K562 (cell line): Measurements from ENCODE around the gene OVOL3. TPM values are rescaled to one million over a fixed set of nuclear protein-coding genes. Genes with fewer than 3 reads are reported as not detected.

ENCODE experiments used
- BRD4 ChIP-seq: fragments of 200-600 bp; sonication (generic); IDR thresholded peaks from 2 replicates; pipeline ENCODE4 v1.6.1; 2017; ENCODE audit warnings: inconsistent platforms
- CBX3 ChIP-seq, 2 experiments: IDR thresholded peaks; 1 replicate in 1 of 2; 2 replicates in 1 of 2; pipeline ENCODE4 v1.6.1; 2012; ENCODE audit warnings: inconsistent platforms in 2 of 2, low read length in 2 of 2, borderline replicate concordance in 1 of 2, control low read depth in 1 of 2
- FOXM1 ChIP-seq, 2 experiments: fragments of 450-650 bp in 1 of 2; sonication (generic) in 1 of 2; formaldehyde crosslinking in 1 of 2; IDR thresholded peaks; 2 replicates each; pipeline versions ENCODE4 v1.6.1 to v1.9.0; 2017 to 2022; ENCODE audit warnings: low read depth in 2 of 2, mild to moderate bottlenecking in 2 of 2, missing genetic modification reagents in 1 of 2, moderate library complexity in 1 of 2
- HIVEP1 ChIP-seq: fragments of 250-450 bp; sonication (Bioruptor Pico); IDR thresholded peaks from 2 replicates; pipeline ENCODE4 v1.4.0; 2020; ENCODE audit warnings: mild to moderate bottlenecking
- NBN ChIP-seq: fragments of 450-650 bp; IDR thresholded peaks from 2 replicates; pipeline ENCODE4 v1.6.1; 2016; ENCODE audit warnings: low read depth, mild to moderate bottlenecking
- PHF20 ChIP-seq: fragments of 450-650 bp; IDR thresholded peaks from 2 replicates; pipeline ENCODE4 v1.6.1; 2018; ENCODE audit not compliant: partially characterized antibody
- PTRF ChIP-seq: fragments of 450-650 bp; IDR thresholded peaks from 2 replicates; pipeline ENCODE4 v1.6.1; 2016; ENCODE audit warnings: mild to moderate bottlenecking, missing genetic modification characterization, missing compliant biosample characterization
- SIN3B ChIP-seq: fragments of 450-650 bp; IDR thresholded peaks from 2 replicates; pipeline ENCODE4 v1.6.1; 2017; ENCODE audit warnings: low read depth, mild to moderate bottlenecking, moderate library complexity
- SMARCA5 ChIP-seq: fragments of 450-650 bp; IDR thresholded peaks from 2 replicates; pipeline ENCODE4 v1.6.1; 2016
- THRAP3 ChIP-seq: fragments of 450-650 bp; IDR thresholded peaks from 2 replicates; pipeline ENCODE4 v1.6.1; 2016; ENCODE audit warnings: mild to moderate bottlenecking, inconsistent platforms, borderline replicate concordance
- U2AF1 ChIP-seq: fragments of 200-400 bp; formaldehyde crosslinking; optimal IDR thresholded peaks from 2 replicates; pipeline ENCODE3; 2017; ENCODE audit warnings: mild to moderate bottlenecking, low read depth, low read length, moderate library complexity
- ZBED1 ChIP-seq: IDR thresholded peaks from 2 replicates; pipeline ENCODE4 v1.6.1; 2014
- ZBTB1 ChIP-seq: sonication (generic); formaldehyde crosslinking; IDR thresholded peaks from 2 replicates; pipeline ENCODE4 v1.8.1; 2023; ENCODE audit warnings: missing genetic modification reagents, low read depth, mild to moderate bottlenecking, borderline replicate concordance
- polyA plus RNA-seq, 8 experiments: library from polyadenylated mRNA; depleted of rRNA in 4 of 8; stranded (reverse) in 5 of 8; unstranded in 3 of 8; fragments of >200 nt; fragmentation: Nextera tagmentation in 2 of 8; fragmentation: Illumina TruSeq in 1 of 8; extraction: Ambion mirVana in 2 of 8; extraction: Trizol in 1 of 8; gene quantifications; 2 replicates each; pipeline versions ENCODE4 v1.2.1 to v1.2.3, GENCODE V29; 2011 to 2014; ENCODE audit warnings: inconsistent platforms in 1 of 8, missing spikeins in 1 of 8
- total RNA-seq, 7 experiments: library from RNA; depleted of rRNA in 6 of 7; stranded (reverse); fragments of >200 nt in 6 of 7; fragmentation: Illumina TruSeq in 2 of 7; extraction: Trizol in 2 of 7; gene quantifications; 2 replicates each; pipeline versions ENCODE4 v1.2.1 to v1.2.3, GENCODE V29; 2011 to 2021; ENCODE audit warnings: low replicate concordance in 1 of 7
- TF ChIP-seq, protein P1 (sequence below), 2 experiments: fragments of 450-650 bp in 1 of 2; sonication (generic) in 1 of 2; formaldehyde crosslinking in 1 of 2; IDR thresholded peaks in 1 of 2; conservative IDR thresholded peaks in 1 of 2; 2 replicates each; pipeline versions ENCODE4 v1.6.1 to v1.8.1; 2016 to 2023; ENCODE audit warnings: mild to moderate bottlenecking in 2 of 2, moderate library complexity in 2 of 2, inconsistent platforms in 1 of 2, missing genetic modification reagents in 1 of 2
- TF ChIP-seq, protein P2 (sequence below): fragments of 250-450 bp; sonication (Bioruptor Pico); IDR thresholded peaks from 2 replicates; pipeline ENCODE4 v1.5.0; 2020; ENCODE audit warnings: mild to moderate bottlenecking, borderline replicate concordance
- TF ChIP-seq, protein P3 (sequence below): sonication (generic); formaldehyde crosslinking; IDR thresholded peaks from 2 replicates; pipeline ENCODE4 v1.9.0; 2022; ENCODE audit warnings: mild to moderate bottlenecking, missing genetic modification reagents
- TF ChIP-seq, protein P4 (sequence below): fragments of 150-350 bp; conservative IDR thresholded peaks from 2 replicates; pipeline ENCODE4 v1.6.1; 2014; ENCODE audit warnings: low read length
- TF ChIP-seq, protein P5 (sequence below), 2 experiments: IDR thresholded peaks; 2 replicates each; pipeline ENCODE4 v1.6.1; 2011; ENCODE audit warnings: borderline replicate concordance in 1 of 2, control low read depth in 1 of 2, low read depth in 1 of 2, low read length in 1 of 2, mild to moderate bottlenecking in 1 of 2, mixed read lengths in 1 of 2, moderate library complexity in 1 of 2; ENCODE audit not compliant: insufficient read depth in 1 of 2, insufficient read length in 1 of 2, poor library complexity in 1 of 2, severe bottlenecking in 1 of 2; ENCODE audit errors: extremely low read depth in 1 of 2

OVOL3 gene
- total and polyA plus RNA-seq, 9 of the 15 experiments (the other 6 are each of a cell fraction or from before 2014, with no cell fraction given), result not detected

DNA sequence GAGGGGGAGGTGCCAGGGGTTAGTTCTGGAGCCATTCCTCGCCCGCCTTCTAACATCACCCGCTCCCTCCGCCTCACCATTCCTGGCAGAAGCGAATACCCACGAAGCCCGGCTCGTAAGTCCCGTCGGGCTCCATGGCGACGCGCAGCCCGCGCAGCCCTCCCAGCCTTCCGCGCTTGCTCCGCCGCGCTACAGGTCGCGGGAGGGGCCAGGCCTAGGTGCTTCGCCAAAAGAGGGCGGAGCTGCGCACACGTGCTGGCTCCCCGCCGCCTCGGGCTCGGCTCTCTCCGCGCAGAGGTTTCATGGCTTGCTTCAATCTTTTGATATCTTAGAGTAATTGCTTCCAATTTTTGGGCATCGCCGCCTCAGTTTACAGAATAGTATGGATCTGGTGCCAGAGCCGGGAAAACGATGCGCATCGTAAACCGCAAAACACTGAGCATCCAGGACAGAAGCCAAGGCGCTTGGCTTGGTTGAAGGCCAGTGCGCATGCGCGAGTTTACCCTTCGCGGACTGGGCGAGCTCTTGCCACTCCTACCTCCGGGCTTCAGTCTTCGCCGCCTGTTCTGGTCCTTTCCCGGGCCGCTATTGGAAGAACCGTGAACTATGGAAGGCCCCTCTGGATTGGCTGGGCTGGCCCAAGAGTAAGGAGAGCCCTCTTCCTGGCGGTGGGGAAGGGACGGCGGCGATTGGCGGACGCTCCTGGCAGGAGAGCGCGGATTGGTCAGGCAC lies 3.9 kb downstream of the OVOL3 start, which contains the start of gene POLR2I (continued):
- TF ChIP-seq PHF20 (peak; percentile 62), THRAP3 (no peak), ZBTB1 (CRISPR knock-in tag) (no peak), FOXM1 (IDR thresholded peaks at IDR 0.05; ENCODE audit: low read depth) (no peak), FOXM1 (CRISPR knock-in tag; IDR thresholded peaks at IDR 0.05; ENCODE audit: low read depth) (no peak), U2AF1 (no peak), SIN3B (peak; percentile 57; the same call in 1 of the 2 replicates), HIVEP1 (CRISPR knock-in tag) (peak; percentile 40; the same call in 1 of the 2 replicates), PTRF (tag) (no peak), SMARCA5 (no peak), BRD4 (no peak), ZBED1 (no peak), NBN (peak; percentile 62; the same call in 1 of the 2 replicates), CBX3 (IDR thresholded peaks at IDR 0.05; ENCODE audit: borderline replicate concordance in 1 of 2, low read length in 2 of 2) (peak in 1 of 2 experiments; percentile 48; a peak in 1 of 3 replicates)
- TF ChIP-seq, protein P1, sequence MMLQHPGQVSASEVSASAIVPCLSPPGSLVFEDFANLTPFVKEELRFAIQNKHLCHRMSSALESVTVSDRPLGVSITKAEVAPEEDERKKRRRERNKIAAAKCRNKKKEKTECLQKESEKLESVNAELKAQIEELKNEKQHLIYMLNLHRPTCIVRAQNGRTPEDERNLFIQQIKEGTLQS (IDR thresholded peaks at IDR 0.05), result no peak
- TF ChIP-seq, protein P1 (CRISPR knock-in tag; conservative IDR thresholded peaks at IDR 0.05), result peak; percentile 37; the same call in 1 of the 2 replicates
- TF ChIP-seq, protein P2, sequence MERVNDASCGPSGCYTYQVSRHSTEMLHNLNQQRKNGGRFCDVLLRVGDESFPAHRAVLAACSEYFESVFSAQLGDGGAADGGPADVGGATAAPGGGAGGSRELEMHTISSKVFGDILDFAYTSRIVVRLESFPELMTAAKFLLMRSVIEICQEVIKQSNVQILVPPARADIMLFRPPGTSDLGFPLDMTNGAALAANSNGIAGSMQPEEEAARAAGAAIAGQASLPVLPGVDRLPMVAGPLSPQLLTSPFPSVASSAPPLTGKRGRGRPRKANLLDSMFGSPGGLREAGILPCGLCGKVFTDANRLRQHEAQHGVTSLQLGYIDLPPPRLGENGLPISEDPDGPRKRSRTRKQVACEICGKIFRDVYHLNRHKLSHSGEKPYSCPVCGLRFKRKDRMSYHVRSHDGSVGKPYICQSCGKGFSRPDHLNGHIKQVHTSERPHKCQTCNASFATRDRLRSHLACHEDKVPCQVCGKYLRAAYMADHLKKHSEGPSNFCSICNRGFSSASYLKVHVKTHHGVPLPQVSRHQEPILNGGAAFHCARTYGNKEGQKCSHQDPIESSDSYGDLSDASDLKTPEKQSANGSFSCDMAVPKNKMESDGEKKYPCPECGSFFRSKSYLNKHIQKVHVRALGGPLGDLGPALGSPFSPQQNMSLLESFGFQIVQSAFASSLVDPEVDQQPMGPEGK (CRISPR knock-in tag), result no peak
- TF ChIP-seq, protein P3, sequence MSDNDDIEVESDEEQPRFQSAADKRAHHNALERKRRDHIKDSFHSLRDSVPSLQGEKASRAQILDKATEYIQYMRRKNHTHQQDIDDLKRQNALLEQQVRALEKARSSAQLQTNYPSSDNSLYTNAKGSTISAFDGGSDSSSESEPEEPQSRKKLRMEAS, result peak; percentile 96
- TF ChIP-seq, protein P4, sequence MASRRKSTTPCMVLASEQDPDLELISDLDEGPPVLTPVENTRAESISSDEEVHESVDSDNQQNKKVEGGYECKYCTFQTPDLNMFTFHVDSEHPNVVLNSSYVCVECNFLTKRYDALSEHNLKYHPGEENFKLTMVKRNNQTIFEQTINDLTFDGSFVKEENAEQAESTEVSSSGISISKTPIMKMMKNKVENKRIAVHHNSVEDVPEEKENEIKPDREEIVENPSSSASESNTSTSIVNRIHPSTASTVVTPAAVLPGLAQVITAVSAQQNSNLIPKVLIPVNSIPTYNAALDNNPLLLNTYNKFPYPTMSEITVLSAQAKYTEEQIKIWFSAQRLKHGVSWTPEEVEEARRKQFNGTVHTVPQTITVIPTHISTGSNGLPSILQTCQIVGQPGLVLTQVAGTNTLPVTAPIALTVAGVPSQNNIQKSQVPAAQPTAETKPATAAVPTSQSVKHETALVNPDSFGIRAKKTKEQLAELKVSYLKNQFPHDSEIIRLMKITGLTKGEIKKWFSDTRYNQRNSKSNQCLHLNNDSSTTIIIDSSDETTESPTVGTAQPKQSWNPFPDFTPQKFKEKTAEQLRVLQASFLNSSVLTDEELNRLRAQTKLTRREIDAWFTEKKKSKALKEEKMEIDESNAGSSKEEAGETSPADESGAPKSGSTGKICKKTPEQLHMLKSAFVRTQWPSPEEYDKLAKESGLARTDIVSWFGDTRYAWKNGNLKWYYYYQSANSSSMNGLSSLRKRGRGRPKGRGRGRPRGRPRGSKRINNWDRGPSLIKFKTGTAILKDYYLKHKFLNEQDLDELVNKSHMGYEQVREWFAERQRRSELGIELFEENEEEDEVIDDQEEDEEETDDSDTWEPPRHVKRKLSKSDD, result no peak
- TF ChIP-seq, protein P5, sequence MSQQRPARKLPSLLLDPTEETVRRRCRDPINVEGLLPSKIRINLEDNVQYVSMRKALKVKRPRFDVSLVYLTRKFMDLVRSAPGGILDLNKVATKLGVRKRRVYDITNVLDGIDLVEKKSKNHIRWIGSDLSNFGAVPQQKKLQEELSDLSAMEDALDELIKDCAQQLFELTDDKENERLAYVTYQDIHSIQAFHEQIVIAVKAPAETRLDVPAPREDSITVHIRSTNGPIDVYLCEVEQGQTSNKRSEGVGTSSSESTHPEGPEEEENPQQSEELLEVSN (IDR thresholded peaks at IDR 0.05; ENCODE audit: borderline replicate concordance in 1 of 2, extremely low read depth in 1 of 2, insufficient read depth in 1 of 2, insufficient read length in 1 of 2, low read depth in 1 of 2, low read length in 1 of 2, poor library complexity in 1 of 2, severe bottlenecking in 1 of 2), result peak; percentile 98 to 99
